ENCODE results near the gene CLSTN3. TPM values are rescaled to one million over a fixed set of nuclear protein-coding genes. Genes with fewer than 3 reads are reported as not detected.

Gene CLSTN3
- total and polyA plus RNA-seq, 2 experiments from 2014 or later: 5.0 to 46.9 TPM

DNA sequence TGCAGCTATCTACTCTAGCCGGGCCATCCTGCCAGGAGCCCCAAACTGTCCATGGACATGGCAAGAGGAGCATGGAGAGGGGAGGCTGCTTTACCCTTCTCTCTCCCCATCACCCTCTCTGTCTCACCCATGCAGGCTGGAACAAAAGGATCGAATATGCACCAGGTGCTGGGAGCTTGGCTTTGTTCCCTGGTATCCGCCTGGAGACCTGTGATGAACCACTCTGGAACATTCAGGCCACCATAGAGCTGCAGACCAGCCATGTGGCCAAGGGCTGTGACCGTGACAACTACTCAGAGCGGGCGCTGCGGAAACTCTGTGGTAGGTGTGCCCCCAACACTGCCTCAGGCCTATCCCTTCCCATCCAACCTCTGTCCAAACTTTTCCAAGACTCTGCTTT lies 5.9 kb downstream of the CLSTN3 start (continued):
- TF ChIP-seq, protein P1, sequence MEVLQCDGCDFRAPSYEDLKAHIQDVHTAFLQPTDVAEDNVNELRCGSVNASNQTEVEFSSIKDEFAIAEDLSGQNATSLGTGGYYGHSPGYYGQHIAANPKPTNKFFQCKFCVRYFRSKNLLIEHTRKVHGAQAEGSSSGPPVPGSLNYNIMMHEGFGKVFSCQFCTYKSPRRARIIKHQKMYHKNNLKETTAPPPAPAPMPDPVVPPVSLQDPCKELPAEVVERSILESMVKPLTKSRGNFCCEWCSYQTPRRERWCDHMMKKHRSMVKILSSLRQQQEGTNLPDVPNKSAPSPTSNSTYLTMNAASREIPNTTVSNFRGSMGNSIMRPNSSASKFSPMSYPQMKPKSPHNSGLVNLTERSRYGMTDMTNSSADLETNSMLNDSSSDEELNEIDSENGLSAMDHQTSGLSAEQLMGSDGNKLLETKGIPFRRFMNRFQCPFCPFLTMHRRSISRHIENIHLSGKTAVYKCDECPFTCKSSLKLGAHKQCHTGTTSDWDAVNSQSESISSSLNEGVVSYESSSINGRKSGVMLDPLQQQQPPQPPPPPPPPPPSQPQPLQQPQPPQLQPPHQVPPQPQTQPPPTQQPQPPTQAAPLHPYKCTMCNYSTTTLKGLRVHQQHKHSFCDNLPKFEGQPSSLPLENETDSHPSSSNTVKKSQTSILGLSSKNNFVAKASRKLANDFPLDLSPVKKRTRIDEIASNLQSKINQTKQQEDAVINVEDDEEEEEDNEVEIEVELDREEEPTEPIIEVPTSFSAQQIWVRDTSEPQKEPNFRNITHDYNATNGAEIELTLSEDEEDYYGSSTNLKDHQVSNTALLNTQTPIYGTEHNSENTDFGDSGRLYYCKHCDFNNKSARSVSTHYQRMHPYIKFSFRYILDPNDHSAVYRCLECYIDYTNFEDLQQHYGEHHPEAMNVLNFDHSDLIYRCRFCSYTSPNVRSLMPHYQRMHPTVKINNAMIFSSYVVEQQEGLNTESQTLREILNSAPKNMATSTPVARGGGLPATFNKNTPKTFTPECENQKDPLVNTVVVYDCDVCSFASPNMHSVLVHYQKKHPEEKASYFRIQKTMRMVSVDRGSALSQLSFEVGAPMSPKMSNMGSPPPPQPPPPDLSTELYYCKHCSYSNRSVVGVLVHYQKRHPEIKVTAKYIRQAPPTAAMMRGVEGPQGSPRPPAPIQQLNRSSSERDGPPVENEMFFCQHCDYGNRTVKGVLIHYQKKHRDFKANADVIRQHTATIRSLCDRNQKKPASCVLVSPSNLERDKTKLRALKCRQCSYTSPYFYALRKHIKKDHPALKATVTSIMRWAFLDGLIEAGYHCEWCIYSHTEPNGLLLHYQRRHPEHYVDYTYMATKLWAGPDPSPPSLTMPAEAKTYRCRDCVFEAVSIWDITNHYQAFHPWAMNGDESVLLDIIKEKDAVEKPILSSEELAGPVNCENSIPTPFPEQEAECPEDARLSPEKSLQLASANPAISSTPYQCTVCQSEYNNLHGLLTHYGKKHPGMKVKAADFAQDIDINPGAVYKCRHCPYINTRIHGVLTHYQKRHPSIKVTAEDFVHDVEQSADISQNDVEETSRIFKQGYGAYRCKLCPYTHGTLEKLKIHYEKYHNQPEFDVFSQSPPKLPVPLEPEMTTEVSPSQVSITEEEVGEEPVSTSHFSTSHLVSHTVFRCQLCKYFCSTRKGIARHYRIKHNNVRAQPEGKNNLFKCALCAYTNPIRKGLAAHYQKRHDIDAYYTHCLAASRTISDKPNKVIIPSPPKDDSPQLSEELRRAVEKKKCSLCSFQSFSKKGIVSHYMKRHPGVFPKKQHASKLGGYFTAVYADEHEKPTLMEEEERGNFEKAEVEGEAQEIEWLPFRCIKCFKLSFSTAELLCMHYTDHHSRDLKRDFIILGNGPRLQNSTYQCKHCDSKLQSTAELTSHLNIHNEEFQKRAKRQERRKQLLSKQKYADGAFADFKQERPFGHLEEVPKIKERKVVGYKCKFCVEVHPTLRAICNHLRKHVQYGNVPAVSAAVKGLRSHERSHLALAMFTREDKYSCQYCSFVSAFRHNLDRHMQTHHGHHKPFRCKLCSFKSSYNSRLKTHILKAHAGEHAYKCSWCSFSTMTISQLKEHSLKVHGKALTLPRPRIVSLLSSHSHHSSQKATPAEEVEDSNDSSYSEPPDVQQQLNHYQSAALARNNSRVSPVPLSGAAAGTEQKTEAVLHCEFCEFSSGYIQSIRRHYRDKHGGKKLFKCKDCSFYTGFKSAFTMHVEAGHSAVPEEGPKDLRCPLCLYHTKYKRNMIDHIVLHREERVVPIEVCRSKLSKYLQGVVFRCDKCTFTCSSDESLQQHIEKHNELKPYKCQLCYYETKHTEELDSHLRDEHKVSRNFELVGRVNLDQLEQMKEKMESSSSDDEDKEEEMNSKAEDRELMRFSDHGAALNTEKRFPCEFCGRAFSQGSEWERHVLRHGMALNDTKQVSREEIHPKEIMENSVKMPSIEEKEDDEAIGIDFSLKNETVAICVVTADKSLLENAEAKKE (CRISPR knock-in tag; IDR thresholded peaks at IDR 0.05): no peak
- TF ChIP-seq ZNF114 (CRISPR knock-in tag; IDR thresholded peaks at IDR 0.05): no peak
- no peak for TF ChIP-seq JUNB (IDR thresholded peaks at IDR 0.05; ENCODE audit: unreplicated experiment)
- TF ChIP-seq, protein P2, sequence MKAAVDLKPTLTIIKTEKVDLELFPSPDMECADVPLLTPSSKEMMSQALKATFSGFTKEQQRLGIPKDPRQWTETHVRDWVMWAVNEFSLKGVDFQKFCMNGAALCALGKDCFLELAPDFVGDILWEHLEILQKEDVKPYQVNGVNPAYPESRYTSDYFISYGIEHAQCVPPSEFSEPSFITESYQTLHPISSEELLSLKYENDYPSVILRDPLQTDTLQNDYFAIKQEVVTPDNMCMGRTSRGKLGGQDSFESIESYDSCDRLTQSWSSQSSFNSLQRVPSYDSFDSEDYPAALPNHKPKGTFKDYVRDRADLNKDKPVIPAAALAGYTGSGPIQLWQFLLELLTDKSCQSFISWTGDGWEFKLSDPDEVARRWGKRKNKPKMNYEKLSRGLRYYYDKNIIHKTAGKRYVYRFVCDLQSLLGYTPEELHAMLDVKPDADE (IDR thresholded peaks at IDR 0.05): no peak

DNA sequence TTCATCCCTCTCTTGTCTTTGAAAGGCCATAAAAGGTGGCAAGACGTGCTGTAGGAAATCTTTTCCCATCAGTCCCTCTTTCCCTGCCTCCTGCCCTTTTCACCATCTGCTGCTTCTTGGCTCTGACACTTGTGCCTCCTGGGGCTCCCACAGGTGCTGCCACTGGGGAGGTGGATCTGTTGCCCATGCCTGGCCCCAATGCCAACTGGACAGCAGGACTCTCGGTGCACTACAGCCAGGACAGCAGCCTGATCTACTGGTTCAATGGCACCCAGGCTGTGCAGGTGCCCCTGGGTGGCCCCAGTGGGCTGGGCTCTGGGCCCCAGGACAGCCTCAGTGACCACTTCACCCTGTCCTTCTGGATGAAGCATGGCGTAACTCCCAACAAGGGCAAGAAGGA lies 6.5 kb downstream of the CLSTN3 start:
- H3K36me3 Mint-ChIP-seq (ENCODE audit: low read depth): peaks cover 26% of the 10 kb centered on the region
- no peak for TF ChIP-seq ZNF331 (CRISPR knock-in tag; IDR thresholded peaks at IDR 0.05; ENCODE audit: low read depth)
- TF ChIP-seq, protein P1 (CRISPR knock-in tag; IDR thresholded peaks at IDR 0.05): no peak
- TF ChIP-seq, protein P2 (IDR thresholded peaks at IDR 0.05): no peak
- TF ChIP-seq STAT1 (IDR thresholded peaks at IDR 0.05; ENCODE audit: unreplicated experiment): no peak
- TF ChIP-seq POLR2AphosphoS5 (IDR thresholded peaks at IDR 0.05; ENCODE audit: low read depth): no peak
- no peak for TF ChIP-seq JUNB (IDR thresholded peaks at IDR 0.05; ENCODE audit: unreplicated experiment)

More for the DNA sequence above, 6.5 kb downstream of the CLSTN3 start:
- no peak overlapping the region for H2AFZ ChIP-seq
- H3K4me1 ChIP-seq (ENCODE audit: insufficient read depth): no peaks in the 10 kb centered on the region
- H3K4me3 Mint-ChIP-seq: no peak overlapping the region
- H3K9me3 Mint-ChIP-seq: no peaks in the 10 kb centered on the region
- H3K27me3 Mint-ChIP-seq (ENCODE audit: insufficient read depth, low read depth, poor library complexity): peaks cover 2% of the 10 kb centered on the region
- DNase-seq (ENCODE audit: low spot score) (no peak), ATAC-seq (no peak)
- no peak overlapping the region for H3K27ac Mint-ChIP-seq
- no peaks in the 10 kb centered on the region for H3F3A ChIP-seq (replicated peaks; ENCODE audit: low read depth)
- no peak overlapping the region for H3K4me2 ChIP-seq
- H3K27me3 ChIP-seq (ENCODE audit: insufficient read depth): no peaks in the 10 kb centered on the region
- no peaks in the 10 kb centered on the region; the same call in none of the 2 replicates for H4K20me1 ChIP-seq (replicated peaks; ENCODE audit: insufficient read depth)
- H3K4me3 ChIP-seq: no peak overlapping the region
- no peaks in the 10 kb centered on the region for H3K79me2 ChIP-seq (replicated peaks; ENCODE audit: insufficient read depth)
- 0 out of 2 replicates have a peak, but pooled peaks cover 7% of the 10 kb centered on the region for H3K9me2 ChIP-seq (ENCODE audit: insufficient read depth)
- no peak overlapping the region for H3K27ac ChIP-seq (ENCODE audit: low read depth)
- no peaks in the 10 kb centered on the region for H3K36me3 ChIP-seq (ENCODE audit: insufficient read depth)
- H3K4me1 Mint-ChIP-seq: peaks cover 8% of the 10 kb centered on the region
